Prostate gland (tissue), 2 donors: ENCODE results near the gene LASP1. TPM values are rescaled to one million over a fixed set of nuclear protein-coding genes. Genes with fewer than 3 reads are reported as not detected.

Experiments
- DNase-seq: peaks from one replicate; pipeline ENCODE4 v3.0.0-alpha.2; 2019; ENCODE audit warnings: low spot score
- H3K27ac ChIP-seq, 2 donors: fragments of 200-600 bp; sonication (generic); 2 replicates each; pipeline ENCODE4 v1.5.1; 2017 to 2019
- H3K27me3 ChIP-seq: fragments of 200-600 bp; sonication (generic); replicated peaks from 2 replicates; pipeline ENCODE4 v1.5.1; 2019; ENCODE audit not compliant: insufficient read depth
- H3K36me3 ChIP-seq, 2 donors: fragments of 200-600 bp; sonication (generic); 1 replicate in 1 of 2; 2 replicates in 1 of 2; pipeline versions ENCODE4 v1.5.1 to v1.8.1; 2017 to 2019
- H3K4me1 ChIP-seq: fragments of 200-600 bp; sonication (generic); replicated peaks from 2 replicates; pipeline ENCODE4 v1.5.1; 2019
- H3K4me3 ChIP-seq, 2 donors: fragments of 200-600 bp; sonication (generic); 2 replicates each; pipeline ENCODE4 v1.5.1; 2017 to 2019
- H3K9me3 ChIP-seq: fragments of 200-600 bp; sonication (generic); 2 replicates; pipeline ENCODE4 v1.5.1; 2017
- POLR2A ChIP-seq: fragments of 450-650 bp; IDR thresholded peaks from one replicate; pipeline ENCODE4 v1.6.1; 2016; ENCODE audit warnings: antibody characterized with exemption, mild to moderate bottlenecking
- POLR2AphosphoS5 ChIP-seq: sonication (generic); formaldehyde crosslinking; IDR thresholded peaks from one replicate; pipeline ENCODE4 v1.6.1; 2017; ENCODE audit warnings: antibody characterized with exemption
- WGBS: methylation state at CpG from one replicate; pipeline ENCODE4 v1.1.5; 2018; 5-methylcytosine and 5-hydroxymethylcytosine counted together
- intact Hi-C: fragments of 100-400 bp; cut with DNase I; formaldehyde crosslinking; loops from one replicate; pipeline ENCODE4 v1.14.2; 2022
- total RNA-seq, 2 donors: library from RNA; depleted of rRNA; stranded (reverse); fragments of >200 nt; gene quantifications; one replicate each; pipeline ENCODE4 v1.1.0, GENCODE V29; 2016
- TF ChIP-seq, protein P1 (sequence below), 4 experiments: fragments of 200-600 bp in 2 of 4; fragments of 450-650 bp in 2 of 4; sonication (generic) in 2 of 4; IDR thresholded peaks; 1 replicate in 3 of 4; 2 replicates in 1 of 4; pipeline ENCODE4 v1.5.1; 2016 to 2019; ENCODE audit warnings: antibody characterized with exemption in 4 of 4, mild to moderate bottlenecking in 2 of 4, moderate library complexity in 2 of 4

The LASP1 gene
- total RNA-seq, 2 donors from 2014 or later, result 61.8 to 93.4 TPM

DNA sequence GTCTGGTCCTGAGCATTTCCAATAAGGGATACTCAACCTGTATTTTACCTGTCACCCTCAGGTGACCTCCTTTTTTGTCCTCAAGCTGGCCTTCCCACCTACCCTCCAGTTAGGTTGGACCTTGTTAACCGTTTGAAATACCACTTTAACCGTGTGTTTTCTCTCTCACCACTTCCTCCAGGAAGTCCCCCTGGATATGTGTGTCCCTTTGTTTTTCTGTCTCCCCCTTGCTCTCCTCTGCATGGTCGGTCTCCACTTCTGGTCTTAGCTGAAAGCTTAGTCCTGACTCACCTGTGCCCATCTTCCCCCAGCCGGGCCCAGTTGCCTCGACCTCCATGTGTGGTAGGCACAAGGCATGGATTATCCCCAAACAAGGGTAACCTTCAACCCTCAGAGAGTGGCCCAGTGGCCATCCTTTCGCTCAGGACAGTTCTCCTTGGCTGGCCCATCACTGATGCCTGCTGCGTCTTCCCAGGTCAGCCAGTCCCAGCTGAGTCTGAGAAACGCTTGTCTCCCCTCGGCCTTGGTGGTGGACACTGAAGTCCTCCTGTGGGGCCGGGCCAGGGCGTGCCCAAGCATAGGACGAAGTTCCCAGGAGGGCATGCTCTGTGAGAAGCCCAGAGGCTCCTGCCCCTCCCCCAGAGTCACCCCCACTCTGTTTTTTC lies 20.0 kb downstream of the LASP1 start:
- DNase-seq, result no peak
- TF ChIP-seq POLR2AphosphoS5, result no peak
- TF ChIP-seq POLR2A, result no peak
- TF ChIP-seq, protein P1, sequence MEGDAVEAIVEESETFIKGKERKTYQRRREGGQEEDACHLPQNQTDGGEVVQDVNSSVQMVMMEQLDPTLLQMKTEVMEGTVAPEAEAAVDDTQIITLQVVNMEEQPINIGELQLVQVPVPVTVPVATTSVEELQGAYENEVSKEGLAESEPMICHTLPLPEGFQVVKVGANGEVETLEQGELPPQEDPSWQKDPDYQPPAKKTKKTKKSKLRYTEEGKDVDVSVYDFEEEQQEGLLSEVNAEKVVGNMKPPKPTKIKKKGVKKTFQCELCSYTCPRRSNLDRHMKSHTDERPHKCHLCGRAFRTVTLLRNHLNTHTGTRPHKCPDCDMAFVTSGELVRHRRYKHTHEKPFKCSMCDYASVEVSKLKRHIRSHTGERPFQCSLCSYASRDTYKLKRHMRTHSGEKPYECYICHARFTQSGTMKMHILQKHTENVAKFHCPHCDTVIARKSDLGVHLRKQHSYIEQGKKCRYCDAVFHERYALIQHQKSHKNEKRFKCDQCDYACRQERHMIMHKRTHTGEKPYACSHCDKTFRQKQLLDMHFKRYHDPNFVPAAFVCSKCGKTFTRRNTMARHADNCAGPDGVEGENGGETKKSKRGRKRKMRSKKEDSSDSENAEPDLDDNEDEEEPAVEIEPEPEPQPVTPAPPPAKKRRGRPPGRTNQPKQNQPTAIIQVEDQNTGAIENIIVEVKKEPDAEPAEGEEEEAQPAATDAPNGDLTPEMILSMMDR (IDR thresholded peaks at IDR 0.05), result no peak
- Histone ChIP-seq H3K36me3 (no peaks in the 10 kb centered on the region), H3K9me3 (no peaks in the 10 kb centered on the region), H3K27me3 (no peaks in the 10 kb centered on the region), H3K27ac (no peak overlapping the region), H3K4me1 (no peaks in the 10 kb centered on the region), H3K4me3 (no peak overlapping the region)
- 87% methylated on average over 12 of the region's 12 CpGs for WGBS
- intact Hi-C loops, result no loop called here

DNA sequence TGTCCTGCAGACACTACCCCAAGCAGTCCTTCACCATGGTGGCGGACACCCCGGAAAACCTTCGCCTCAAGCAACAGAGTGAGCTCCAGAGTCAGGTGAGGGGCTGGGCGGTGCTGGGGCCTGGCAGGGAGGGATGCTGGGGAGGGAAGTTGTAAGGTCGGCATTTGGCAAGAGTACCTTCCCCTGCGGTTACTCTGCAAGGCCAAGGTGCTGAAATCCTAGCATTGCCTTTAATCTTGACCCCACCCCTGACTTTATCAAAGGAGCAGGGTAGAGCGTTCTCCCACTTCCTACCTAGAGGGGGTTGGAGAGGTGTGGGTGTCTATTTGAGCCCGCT lies 20.5 kb downstream of the LASP1 start:
- intact Hi-C loops, result no loop called here
- no peak for TF ChIP-seq POLR2A
- no peaks in the 10 kb centered on the region for H3K36me3 ChIP-seq
- DNase-seq, result no peak
- 85% methylated on average over 8 of the region's 8 CpGs for WGBS
- H3K27me3 ChIP-seq, result no peaks in the 10 kb centered on the region
- no peaks in the 10 kb centered on the region for H3K4me1 ChIP-seq
- H3K4me3 ChIP-seq, result no peak overlapping the region
- H3K27ac ChIP-seq, result no peak overlapping the region
- no peaks in the 10 kb centered on the region for H3K9me3 ChIP-seq

DNA sequence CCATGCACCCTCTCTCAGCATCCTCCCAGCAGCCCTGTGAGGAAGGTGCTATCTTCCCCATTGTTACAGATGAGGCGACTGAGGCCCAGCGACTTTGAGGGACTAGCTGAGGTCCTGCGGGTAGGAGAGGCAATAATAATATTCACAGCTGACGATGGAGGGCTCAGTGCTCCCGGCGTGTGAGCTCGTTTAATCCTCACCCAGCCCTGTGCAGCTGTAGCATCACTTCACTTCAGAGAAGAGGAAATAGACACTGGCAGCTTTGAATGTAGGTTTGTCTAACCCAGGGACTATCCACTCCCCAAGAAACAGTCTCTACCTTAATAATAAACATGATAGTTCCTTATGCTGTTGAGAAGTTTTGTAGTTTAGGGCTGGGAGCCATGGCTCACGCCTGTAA lies 21.6 kb downstream of the LASP1 start:
- Histone ChIP-seq H3K27ac (no peak overlapping the region), H3K36me3 (no peaks in the 10 kb centered on the region), H3K4me3 (no peak overlapping the region), H3K9me3 (no peaks in the 10 kb centered on the region), H3K27me3 (no peaks in the 10 kb centered on the region), H3K4me1 (no peaks in the 10 kb centered on the region)
- 82% methylated on average over 8 of the region's 8 CpGs for whole genome bisulfite sequencing
- intact Hi-C loops, result no loop called here
- TF ChIP-seq, protein P1 (IDR thresholded peaks at IDR 0.05), result no peak
- TF ChIP-seq POLR2AphosphoS5 (no peak), POLR2A (no peak)
- DNase-seq, result no peak

DNA sequence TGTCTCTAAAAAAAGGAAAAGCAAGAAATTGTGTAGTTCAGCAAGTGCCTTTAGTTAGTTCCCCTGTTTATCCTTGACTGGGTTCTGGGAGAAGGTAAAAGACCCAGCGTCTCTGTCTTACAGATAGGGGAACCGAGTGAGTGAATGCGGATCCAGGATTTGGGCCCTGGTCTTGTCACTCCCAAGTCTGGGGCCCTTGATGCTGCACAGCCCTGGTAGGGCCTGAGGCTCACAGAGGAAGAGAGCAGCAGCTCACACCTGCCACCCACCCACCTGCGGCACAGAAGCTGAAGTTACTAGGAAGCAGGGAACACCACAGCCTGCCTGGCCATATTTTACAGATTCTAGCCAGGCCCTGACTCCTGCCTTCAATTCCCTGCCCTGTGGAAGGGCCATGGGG lies 22.2 kb downstream of the LASP1 start:
- no peak overlapping the region for H3K4me3 ChIP-seq
- no peak for DNase-seq
- H3K4me1 ChIP-seq, result no peaks in the 10 kb centered on the region
- no peaks in the 10 kb centered on the region for H3K36me3 ChIP-seq
- H3K27ac ChIP-seq, result no peak overlapping the region
- H3K9me3 ChIP-seq, result no peaks in the 10 kb centered on the region
- no peaks in the 10 kb centered on the region for H3K27me3 ChIP-seq
- TF ChIP-seq POLR2A, result no peak
- TF ChIP-seq POLR2AphosphoS5, result no peak
- TF ChIP-seq, protein P1 (IDR thresholded peaks at IDR 0.05), result no peak
- 86% methylated on average over 4 of the region's 4 CpGs for WGBS
- intact Hi-C loops, result no loop called here

DNA sequence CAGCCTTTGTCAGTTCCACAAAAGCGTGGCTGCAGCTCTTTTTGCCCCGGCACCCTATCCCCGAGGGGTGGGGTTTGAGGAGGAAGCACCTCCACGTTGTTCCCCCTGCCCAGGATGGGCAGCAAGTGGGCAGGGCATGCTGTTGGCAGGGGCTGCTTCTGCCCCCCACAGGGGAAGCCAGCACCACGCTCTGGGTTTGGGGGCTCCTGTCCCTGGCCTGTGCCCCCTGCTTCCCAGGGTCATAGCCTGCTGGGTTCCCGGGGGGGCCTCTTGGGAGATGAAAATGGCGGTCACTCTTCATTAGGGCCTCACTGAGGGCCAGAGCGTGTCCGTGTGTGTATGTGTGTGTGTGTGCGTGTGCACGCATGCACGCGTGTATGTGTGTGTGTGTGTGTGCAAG lies 22.8 kb downstream of the LASP1 start:
- Histone ChIP-seq H3K9me3 (no peaks in the 10 kb centered on the region), H3K4me1 (no peaks in the 10 kb centered on the region), H3K36me3 (no peaks in the 10 kb centered on the region), H3K27me3 (no peaks in the 10 kb centered on the region), H3K4me3 (no peak overlapping the region), H3K27ac (no peak overlapping the region)
- TF ChIP-seq, protein P1 (IDR thresholded peaks at IDR 0.05), result no peak
- no peak for TF ChIP-seq POLR2A
- no peak for DNase-seq
- 87% methylated on average over 12 of the region's 13 CpGs for WGBS
- intact Hi-C loops, result no loop called here
